A549 (cell line): ENCODE measurements around the gene GRIA1.

Experiments
- CBX8 ChIP-seq: fragments of 200-600 bp; sonication (generic); IDR thresholded peaks from 2 replicates; pipeline ENCODE4 v1.6.1; 2016
- EP300 ChIP-seq, 2 experiments: fragments of >200 bp; sonication (Bioruptor Twin); formaldehyde crosslinking; IDR thresholded peaks; 2 replicates in 1 of 2; 3 replicates in 1 of 2; pipeline ENCODE4 v1.6.1; 2016 to 2017
- JUNB ChIP-seq: fragments of >200 bp; sonication (Bioruptor Twin); formaldehyde crosslinking; IDR thresholded peaks from 2 replicates; pipeline ENCODE4 v1.6.1; 2016
- MAX ChIP-seq: IDR thresholded peaks from 2 replicates; pipeline ENCODE4 v1.6.1; 2012
- PBX3 ChIP-seq: IDR thresholded peaks from 2 replicates; pipeline ENCODE4 v1.6.1; 2012
- POLR2AphosphoS2 ChIP-seq: conservative IDR thresholded peaks from 2 replicates; pipeline ENCODE4 v1.6.1; 2012; ENCODE audit warnings: low read length, improper control_type of control experiment, inconsistent platforms
- RFX5 ChIP-seq: fragments of 450-650 bp; IDR thresholded peaks from 2 replicates; pipeline ENCODE4 v1.7.1; 2014; ENCODE audit warnings: antibody characterized with exemption, mild to moderate bottlenecking, moderate library complexity
- TF ChIP-seq, protein P1 (sequence below): fragments of >200 bp; sonication (Bioruptor Twin); formaldehyde crosslinking; IDR thresholded peaks from 3 replicates; pipeline ENCODE4 v1.5.1; 2016
- TF ChIP-seq, protein P2 (sequence below): fragments of 450-650 bp; IDR thresholded peaks from 2 replicates; pipeline ENCODE4 v1.6.1; 2014; ENCODE audit warnings: antibody characterized with exemption

DNA sequence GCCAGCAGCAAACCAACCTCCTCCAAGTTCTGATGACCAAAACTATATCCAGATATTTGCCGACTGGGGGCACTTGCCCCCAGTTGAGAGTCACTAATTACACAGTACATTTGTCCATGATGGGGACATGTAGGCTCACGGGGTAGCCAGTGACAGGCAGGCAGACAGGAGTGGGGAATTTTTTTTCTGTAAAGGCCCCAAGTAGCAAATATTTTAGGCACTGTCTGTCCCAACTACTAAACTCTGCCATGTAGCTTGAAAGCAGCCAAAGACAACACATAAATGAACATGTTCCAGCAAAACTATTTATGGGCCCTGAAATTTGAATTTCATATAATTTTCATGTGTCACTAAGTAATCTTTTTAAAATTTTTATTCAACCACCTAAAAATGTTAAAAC lies 80.7 kb downstream of the GRIA1 start:
- TF ChIP-seq, protein P1, sequence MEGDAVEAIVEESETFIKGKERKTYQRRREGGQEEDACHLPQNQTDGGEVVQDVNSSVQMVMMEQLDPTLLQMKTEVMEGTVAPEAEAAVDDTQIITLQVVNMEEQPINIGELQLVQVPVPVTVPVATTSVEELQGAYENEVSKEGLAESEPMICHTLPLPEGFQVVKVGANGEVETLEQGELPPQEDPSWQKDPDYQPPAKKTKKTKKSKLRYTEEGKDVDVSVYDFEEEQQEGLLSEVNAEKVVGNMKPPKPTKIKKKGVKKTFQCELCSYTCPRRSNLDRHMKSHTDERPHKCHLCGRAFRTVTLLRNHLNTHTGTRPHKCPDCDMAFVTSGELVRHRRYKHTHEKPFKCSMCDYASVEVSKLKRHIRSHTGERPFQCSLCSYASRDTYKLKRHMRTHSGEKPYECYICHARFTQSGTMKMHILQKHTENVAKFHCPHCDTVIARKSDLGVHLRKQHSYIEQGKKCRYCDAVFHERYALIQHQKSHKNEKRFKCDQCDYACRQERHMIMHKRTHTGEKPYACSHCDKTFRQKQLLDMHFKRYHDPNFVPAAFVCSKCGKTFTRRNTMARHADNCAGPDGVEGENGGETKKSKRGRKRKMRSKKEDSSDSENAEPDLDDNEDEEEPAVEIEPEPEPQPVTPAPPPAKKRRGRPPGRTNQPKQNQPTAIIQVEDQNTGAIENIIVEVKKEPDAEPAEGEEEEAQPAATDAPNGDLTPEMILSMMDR = no peak
- no peak for TF ChIP-seq JUNB
- no peak for TF ChIP-seq POLR2AphosphoS2
- TF ChIP-seq PBX3 = no peak
- no peak for TF ChIP-seq MAX
- no peak for TF ChIP-seq RFX5
- TF ChIP-seq CBX8 = no peak
- TF ChIP-seq, protein P2, sequence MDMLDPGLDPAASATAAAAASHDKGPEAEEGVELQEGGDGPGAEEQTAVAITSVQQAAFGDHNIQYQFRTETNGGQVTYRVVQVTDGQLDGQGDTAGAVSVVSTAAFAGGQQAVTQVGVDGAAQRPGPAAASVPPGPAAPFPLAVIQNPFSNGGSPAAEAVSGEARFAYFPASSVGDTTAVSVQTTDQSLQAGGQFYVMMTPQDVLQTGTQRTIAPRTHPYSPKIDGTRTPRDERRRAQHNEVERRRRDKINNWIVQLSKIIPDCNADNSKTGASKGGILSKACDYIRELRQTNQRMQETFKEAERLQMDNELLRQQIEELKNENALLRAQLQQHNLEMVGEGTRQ = no peak
- no peak for TF ChIP-seq EP300 (IDR thresholded peaks at IDR 0.05)
